H1 (cell line): Measurements from ENCODE around the gene CHPF. TPM values are rescaled to one million over a fixed set of nuclear protein-coding genes. Genes with fewer than 3 reads are reported as not detected.
A peak's percentile ranks its signal among the peaks of the same experiment; 100 is the strongest.

Experiments
- CTCF ChIA-PET: fragments of 300-600 bp; sonication (Branson Sonifier 250); formaldehyde crosslinking; loops from one replicate; lab custom pipeline; 2021; ENCODE audit not compliant: partially characterized antibody; lab: Charles Lee
- POLR2A ChIA-PET: fragments of 300-600 bp; sonication (Branson Sonifier 250); formaldehyde crosslinking; loops from one replicate; lab custom pipeline; 2021; ENCODE audit warnings: inconsistent platforms; ENCODE audit not compliant: partially characterized antibody; lab: Charles Lee
- DNase-seq, 2 experiments: peaks; one replicate each; pipeline versions ENCODE4 v3.0.0 to v3.0.0-alpha.2; 2010 to 2022; ENCODE audit warnings: low spot score in 2 of 2, low read depth in 1 of 2, mixed read lengths in 1 of 2
- FAIRE-seq: peaks from 2 replicates; lab custom pipeline; 2011; peaks lifted over from hg19 to GRCh38; lab: Jason Lieb, UNC
- H2AFZ ChIP-seq: 2 replicates; pipeline ENCODE4 v1.8.1; 2012; ENCODE audit warnings: low read length, inconsistent platforms
- H2AK5ac ChIP-seq: 2 replicates; pipeline ENCODE4 v1.6.1; 2013; ENCODE audit warnings: low read depth, low read length
- H2BK120ac ChIP-seq: replicated peaks from 2 replicates; pipeline ENCODE3; 2013; ENCODE audit warnings: low read depth, low read length, inconsistent platforms
- H2BK12ac ChIP-seq: 2 replicates; pipeline ENCODE4 v1.6.1; 2013; ENCODE audit warnings: low read depth, low read length
- H2BK15ac ChIP-seq: 2 replicates; pipeline ENCODE4 v1.6.1; 2013; ENCODE audit warnings: low read length
- H2BK20ac ChIP-seq: 2 replicates; pipeline ENCODE4 v1.6.1; 2013; ENCODE audit warnings: low read length
- H2BK5ac ChIP-seq: 2 replicates; pipeline ENCODE4 v1.6.1; 2013; ENCODE audit warnings: low read depth, low read length
- H3K14ac ChIP-seq: 2 replicates; pipeline ENCODE4 v1.6.1; 2013; ENCODE audit warnings: inconsistent platforms; ENCODE audit not compliant: insufficient read length
- H3K18ac ChIP-seq: 2 replicates; pipeline ENCODE4 v1.6.1; 2013; ENCODE audit warnings: low read length; ENCODE audit errors: extremely low read depth
- H3K23ac ChIP-seq: 2 replicates; pipeline ENCODE4 v1.6.1; 2013; ENCODE audit warnings: inconsistent platforms; ENCODE audit not compliant: insufficient read length
- H3K23me2 ChIP-seq: 2 replicates; pipeline ENCODE4 v1.6.1; 2013; ENCODE audit warnings: low read depth, low read length
- H3K27ac ChIP-seq: 2 replicates; pipeline ENCODE4 v1.6.1; 2011; ENCODE audit warnings: low read depth, low read length, inconsistent platforms
- H3K27me3 ChIP-seq, 4 experiments: replicated peaks in 1 of 4; 1 replicate in 1 of 4; 2 replicates in 3 of 4; pipeline versions ENCODE4 v1.6.1 to v1.8.1; 2011 to 2013; ENCODE audit warnings: low read length in 3 of 4, mild to moderate bottlenecking in 3 of 4, inconsistent platforms in 2 of 4, mixed read lengths in 2 of 4, moderate library complexity in 1 of 4; ENCODE audit not compliant: control insufficient read depth in 3 of 4, insufficient read depth in 3 of 4; ENCODE audit errors: extremely low read depth in 1 of 4
- H3K36me3 ChIP-seq, 4 experiments: 2 replicates each; pipeline versions ENCODE4 v1.6.1 to v1.8.1; 2011 to 2013; ENCODE audit warnings: mild to moderate bottlenecking in 4 of 4, low read length in 3 of 4, moderate library complexity in 2 of 4, control low read depth in 1 of 4, inconsistent platforms in 1 of 4; ENCODE audit not compliant: insufficient read depth in 4 of 4, control insufficient read depth in 2 of 4
- H3K4ac ChIP-seq: replicated peaks from 2 replicates; pipeline ENCODE3; 2013; ENCODE audit warnings: low read length, low read depth, mixed read lengths, inconsistent platforms; ENCODE audit not compliant: insufficient read length
- H3K4me1 ChIP-seq, 4 experiments: replicated peaks in 1 of 4; 1 replicate in 1 of 4; 2 replicates in 3 of 4; pipeline versions ENCODE4 v1.6.1 to v1.8.1; 2011 to 2013; ENCODE audit warnings: low read length in 3 of 4, inconsistent platforms in 2 of 4, mixed read lengths in 1 of 4; ENCODE audit not compliant: insufficient read depth in 4 of 4, control insufficient read depth in 3 of 4
- H3K4me2 ChIP-seq, 2 experiments: 2 replicates each; pipeline versions ENCODE4 v1.6.1 to v1.8.1; 2011 to 2013; ENCODE audit warnings: low read depth in 2 of 2, low read length in 2 of 2, control low read depth in 1 of 2, inconsistent platforms in 1 of 2, mild to moderate bottlenecking in 1 of 2; ENCODE audit not compliant: insufficient read depth in 1 of 2
- H3K4me3 ChIP-seq, 4 experiments: fragments of 200-600, 300-600 bp in 1 of 4; sonication (generic), shearing (Covaris generic), sonication (Bioruptor Twin) in 1 of 4; 2 replicates each; pipeline versions ENCODE4 v1.5.1 to v1.8.1; 2011 to 2016; ENCODE audit warnings: low read length in 4 of 4, low read depth in 3 of 4, control low read depth in 2 of 4, inconsistent platforms in 2 of 4, mild to moderate bottlenecking in 2 of 4, mixed read lengths in 1 of 4, moderate library complexity in 1 of 4; ENCODE audit not compliant: insufficient read depth in 2 of 4; ENCODE audit errors: extremely low read depth in 1 of 4
- H3K56ac ChIP-seq: replicated peaks from 2 replicates; pipeline ENCODE3; 2013; ENCODE audit warnings: low read depth, mild to moderate bottlenecking, mixed read lengths, low read length, inconsistent platforms; ENCODE audit not compliant: insufficient read length
- H3K79me1 ChIP-seq: 2 replicates; pipeline ENCODE4 v1.6.1; 2013; ENCODE audit warnings: low read depth, low read length, control low read depth
- H3K79me2 ChIP-seq, 2 experiments: 2 replicates each; pipeline versions ENCODE4 v1.6.1 to v1.8.1; 2012 to 2013; ENCODE audit warnings: low read length in 2 of 2, mild to moderate bottlenecking in 2 of 2, inconsistent platforms in 1 of 2; ENCODE audit not compliant: insufficient read depth in 2 of 2, control insufficient read depth in 1 of 2
- H3K9ac ChIP-seq, 4 experiments: replicated peaks in 1 of 4; 1 replicate in 1 of 4; 2 replicates in 3 of 4; pipeline versions ENCODE4 v1.6.1 to v1.8.1; 2011 to 2013; ENCODE audit warnings: low read depth in 3 of 4, low read length in 3 of 4, control low read depth in 2 of 4, mild to moderate bottlenecking in 2 of 4, moderate library complexity in 2 of 4, inconsistent platforms in 1 of 4; ENCODE audit errors: extremely low read depth in 1 of 4
- H3K9me3 ChIP-seq, 2 experiments: 2 replicates each; pipeline versions ENCODE4 v1.6.1 to v1.8.1; 2012 to 2013; ENCODE audit warnings: mild to moderate bottlenecking in 2 of 2, moderate library complexity in 2 of 2, control low read depth in 1 of 2, inconsistent platforms in 1 of 2, low read depth in 1 of 2, low read length in 1 of 2, mixed read lengths in 1 of 2; ENCODE audit not compliant: insufficient read depth in 2 of 2
- H4K20me1 ChIP-seq, 2 experiments: replicated peaks in 1 of 2; 2 replicates each; pipeline versions ENCODE3 to v1.8.1; 2011 to 2013; ENCODE audit warnings: inconsistent platforms in 2 of 2, low read length in 2 of 2, mild to moderate bottlenecking in 1 of 2; ENCODE audit not compliant: insufficient read depth in 2 of 2, control insufficient read depth in 1 of 2
- H4K5ac ChIP-seq: 2 replicates; pipeline ENCODE4 v1.6.1; 2013; ENCODE audit warnings: low read length, low read depth, mixed read lengths, inconsistent platforms; ENCODE audit not compliant: insufficient read length
- H4K8ac ChIP-seq: 2 replicates; pipeline ENCODE4 v1.8.0; 2013; ENCODE audit warnings: mild to moderate bottlenecking, moderate library complexity, low read length, inconsistent platforms; ENCODE audit not compliant: insufficient read depth; ENCODE audit errors: extremely low read depth
- H4K91ac ChIP-seq: replicated peaks from 2 replicates; pipeline ENCODE3; 2013; ENCODE audit warnings: low read length, mixed read lengths, inconsistent platforms; ENCODE audit not compliant: insufficient read length
- BCL11A ChIP-seq, 2 experiments: IDR thresholded peaks; one replicate each; pipeline ENCODE4 v1.6.1; 2011; ENCODE audit warnings: low read depth in 2 of 2, low read length in 2 of 2, mild to moderate bottlenecking in 2 of 2
- BRCA1 ChIP-seq: IDR thresholded peaks from 2 replicates; pipeline ENCODE4 v1.6.1; 2012; ENCODE audit warnings: low read depth, low read length, improper control_type of control experiment
- FOSL1 ChIP-seq: IDR thresholded peaks from 2 replicates; pipeline ENCODE4 v1.6.1; 2011; ENCODE audit warnings: mild to moderate bottlenecking, low read depth, low read length, moderate library complexity; ENCODE audit not compliant: insufficient read depth
- NANOG ChIP-seq: IDR thresholded peaks from 2 replicates; pipeline ENCODE4 v1.6.1; 2011; ENCODE audit warnings: low read length, low read depth, mild to moderate bottlenecking, inconsistent platforms; ENCODE audit not compliant: insufficient read depth, poor library complexity, severe bottlenecking
- RNF2 ChIP-seq: fragments of 200-900, 300-1000 bp; sonication (generic); IDR thresholded peaks from 2 replicates; pipeline ENCODE4 v1.7.1; 2016; ENCODE audit warnings: borderline replicate concordance, low read depth, mild to moderate bottlenecking, antibody characterized with exemption, low read length; ENCODE audit not compliant: poor library complexity, severe bottlenecking; ENCODE audit errors: missing control alignments
- SRF ChIP-seq: IDR thresholded peaks from 2 replicates; pipeline ENCODE4 v1.6.1; 2011; ENCODE audit warnings: mild to moderate bottlenecking, low read depth, low read length, moderate library complexity
- TEAD4 ChIP-seq: IDR thresholded peaks from 2 replicates; pipeline ENCODE4 v1.6.1; 2012; ENCODE audit warnings: low read depth, low read length, inconsistent platforms, mixed read lengths
- WGBS, 2 experiments: shearing (Covaris generic) in 1 of 2; methylation state at CpG; one replicate each; pipeline versions ENCODE4 v1.1.6 to v1.1.7; 2013 to 2015; ENCODE audit warnings: low lambda C conversion rate in 2 of 2, mixed read lengths in 2 of 2, inconsistent platforms in 1 of 2, low coverage in 1 of 2, missing lambda C conversion rate in 1 of 2; ENCODE audit not compliant: insufficient replicate concordance in 2 of 2, insufficient coverage in 1 of 2, insufficient read length in 1 of 2; ENCODE audit errors: extremely low coverage in 1 of 2, missing lambda C conversion rate in 1 of 2; 5-methylcytosine and 5-hydroxymethylcytosine counted together
- polyA plus RNA-seq, 7 experiments: library from polyadenylated mRNA; depleted of rRNA in 3 of 7; stranded (reverse) in 5 of 7; unstranded in 2 of 7; fragments of >200 nt in 5 of 7; fragments of 200-250 nt in 2 of 7; gene quantifications; 1 replicate in 5 of 7; 2 replicates in 1 of 7; 4 replicates in 1 of 7; pipeline versions ENCODE4 v1.2.1 to v1.2.3, GENCODE V29; 2011 to 2013; ENCODE audit warnings: missing spikeins in 2 of 7, mixed read lengths in 2 of 7
- total RNA-seq: library from RNA; stranded (reverse); fragmentation: NEBNext Ultra II Directional; extraction: Animal tissue kit (Norgen Biotek cat#: 25700); gene quantifications from 2 replicates; pipeline ENCODE4 v1.2.1, GENCODE V29; 2021

CHPF gene
- total and polyA plus RNA-seq, 2 of the 8 experiments (the other 6 are each of a cell fraction or from before 2014, with no cell fraction given) = 62.9 to 67.3 TPM

DNA sequence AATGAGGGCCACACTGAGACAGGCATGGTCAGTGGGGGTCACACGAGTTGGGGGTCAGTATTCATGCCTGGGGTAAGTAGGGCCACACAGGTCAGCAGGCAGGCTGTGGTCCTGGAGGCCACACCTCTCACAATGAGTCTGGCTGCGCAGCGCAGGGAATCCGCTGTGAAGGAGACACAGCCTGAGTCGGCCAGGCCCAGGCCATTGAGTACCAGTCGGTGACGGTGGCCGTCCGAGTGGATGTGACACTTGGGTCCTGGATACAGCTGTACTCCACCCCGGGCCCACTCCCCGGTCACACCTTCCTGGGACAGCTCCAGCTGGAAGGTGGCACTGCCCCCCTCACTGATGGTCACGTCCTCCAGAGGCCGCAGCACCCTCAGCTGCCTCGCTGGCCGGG, 10.7 kb upstream of the CHPF start:
- H3K4me3 ChIP-seq = no peak overlapping the region

More for the DNA sequence above, 10.7 kb upstream of the CHPF start:
- H4K20me1 ChIP-seq = peaks cover 0 to 7% of the 10 kb centered on the region in 2 experiments
- 92% methylated on average over 15 of the region's 15 CpGs; no CpG with 5 or more reads in 1 of the 2 experiments for WGBS, 2 experiments
- TF ChIP-seq FOSL1 (no peak), SRF (no peak), TEAD4 (no peak), BCL11A (IDR thresholded peaks at IDR 0.05; ENCODE audit: low read depth in 2 of 2, low read length in 2 of 2) (no peak), NANOG (no peak), RNF2 (no peak), BRCA1 (no peak)
- no peaks in the 10 kb centered on the region for H3K9me3 ChIP-seq
- peaks cover 2% of the 10 kb centered on the region; the same call in 1 of the 2 replicates for H3K79me1 ChIP-seq
- H2AFZ ChIP-seq = no peak overlapping the region
- DNase-seq (no peak), FAIRE-seq (no peak)
- H3K27me3 ChIP-seq = peaks cover 0 to 15% (median 13%) of the 10 kb centered on the region in 4 experiments; a peak in 6 of 7 replicates
- H3K14ac ChIP-seq = no peak overlapping the region
- H3K18ac ChIP-seq = no peak overlapping the region
- CTCF ChIA-PET = interaction anchor here (1.0 to 19.7 kb wide), 4 partner anchors 12 to 43 kb away, joined by 3 to 293 read pairs (median 8); partner anchors contain the start of genes ASIC4, CHPF and TMEM198
- no peak overlapping the region for H2BK120ac ChIP-seq
- H3K79me2 ChIP-seq = no peaks in the 10 kb centered on the region
- peaks cover 0 to 15% (median 8%) of the 10 kb centered on the region in 4 experiments; a peak in 6 of 7 replicates for H3K4me1 ChIP-seq
- H2AK5ac ChIP-seq = peak overlapping the region; percentile 93; the same call in 1 of the 2 replicates
- POLR2A ChIA-PET = interaction anchor here (1.0 to 17.5 kb wide), 6 partner anchors 7 to 48 kb away, joined by 3 to 293 read pairs (median 4); partner anchors contain the start of genes CHPF, INHA, OBSL1 and STK11IP
- H3K36me3 ChIP-seq = peaks cover 0 to 13% (median 0%) of the 10 kb centered on the region in 4 experiments; a peak in 3 of 8 replicates
- no peak overlapping the region for H3K23ac ChIP-seq
- H2BK5ac ChIP-seq = no peak overlapping the region
- no peak overlapping the region for H4K8ac ChIP-seq
- no peak overlapping the region for H3K56ac ChIP-seq
- no peak overlapping the region for H3K9ac ChIP-seq
- H2BK20ac ChIP-seq = no peak overlapping the region
- H2BK15ac ChIP-seq = no peak overlapping the region
- H3K4ac ChIP-seq = no peak overlapping the region
- H4K91ac ChIP-seq = no peak overlapping the region
- peaks cover 17% of the 10 kb centered on the region; the same call in 1 of the 2 replicates for H3K23me2 ChIP-seq
- no peak overlapping the region for H3K27ac ChIP-seq
- H4K5ac ChIP-seq = no peak overlapping the region
- no peak overlapping the region for H2BK12ac ChIP-seq
- no peak overlapping the region; a peak in 1 of 4 replicates for H3K4me2 ChIP-seq
